ENCODE results near the gene ZNFX1.
"Not testable (repeated sequence)": the region's sequence is repeated elsewhere in the genome, so short reads cannot be mapped to it uniquely, and the experiment has no call there.

The ZNFX1 gene

GRCh38 chr20:49203746-49204145, 74.1 kb downstream of the ZNFX1 start:
- no peak overlapping the region for H3K4me3 ChIP-seq (ENCODE audit: control insufficient read depth, low read depth, low read length)
- no peak for DNase-seq (ENCODE audit: low read depth)
- no peak for TF ChIP-seq CTCF (conservative IDR thresholded peaks at IDR 0.05; ENCODE audit: control insufficient read depth, insufficient read depth, low read depth, low read length)

- TF ChIP-seq CTCF (conservative IDR thresholded peaks at IDR 0.05; ENCODE audit: control insufficient read depth, insufficient read depth, low read depth, low read length) = no peak
- no peak overlapping the region for H3K4me3 ChIP-seq (ENCODE audit: control insufficient read depth, low read depth, low read length)
- no peak for DNase-seq (ENCODE audit: low read depth)
Observed at GRCh38 chr20:49203011-49203410, 74.8 kb downstream of the ZNFX1 start.

- no peak overlapping the region for H3K4me3 ChIP-seq (ENCODE audit: control insufficient read depth, low read depth, low read length)
- no peak for TF ChIP-seq CTCF (conservative IDR thresholded peaks at IDR 0.05; ENCODE audit: control insufficient read depth, insufficient read depth, low read depth, low read length)
- no peak for DNase-seq (ENCODE audit: low read depth)
Observed at GRCh38 chr20:49199729-49200293, 78.0 kb downstream of the ZNFX1 start.

GRCh38 chr20:49192944-49193518, 84.8 kb downstream of the ZNFX1 start:
- not testable (repeated sequence) for H3K4me3 ChIP-seq (ENCODE audit: control insufficient read depth, low read depth, low read length)
- peak; percentile 10 for DNase-seq (ENCODE audit: low read depth)

Measured in fibroblast of mammary gland (primary cell).